Sigmoid colon (tissue), 7 donors: ENCODE results near the gene EML4. TPM values are rescaled to one million over a fixed set of nuclear protein-coding genes. Genes with fewer than 3 reads are reported as not detected.
A peak's percentile ranks its signal among the peaks of the same experiment; 100 is the strongest.
"Not testable (repeated sequence)": the region's sequence is repeated elsewhere in the genome, so short reads cannot be mapped to it uniquely, and the experiment has no call there.

Source experiments
- DNase-seq: peaks from one replicate; pipeline ENCODE4 v3.0.0-alpha.2; 2019
- H3K27ac ChIP-seq, 4 donors: fragments of 200-600 bp; sonication (generic); one replicate each; pipeline ENCODE4 v1.5.1; 2016 to 2019; ENCODE audit warnings: mild to moderate bottlenecking in 1 of 4
- H3K27me3 ChIP-seq, 3 donors: fragments of 200-600 bp; sonication (generic); one replicate each; pipeline ENCODE4 v1.5.1; 2019; ENCODE audit warnings: mild to moderate bottlenecking in 1 of 3
- H3K36me3 ChIP-seq, 4 donors: fragments of 200-600 bp; sonication (generic); one replicate each; pipeline ENCODE4 v1.5.1; 2016 to 2019
- H3K4me1 ChIP-seq, 4 donors: fragments of 200-600 bp; sonication (generic); one replicate each; pipeline ENCODE4 v1.5.1; 2017 to 2019
- H3K4me3 ChIP-seq, 4 donors: fragments of 200-600 bp; sonication (generic); one replicate each; pipeline ENCODE4 v1.5.1; 2017 to 2019; ENCODE audit warnings: mild to moderate bottlenecking in 2 of 4, moderate library complexity in 1 of 4
- H3K9me3 ChIP-seq, 4 donors: fragments of 200-600 bp in 3 of 4; sonication (generic) in 3 of 4; one replicate each; pipeline versions ENCODE4 v1.5.1 to v1.6.1; 2013 to 2019
- CTCF ChIP-seq, 4 experiments: fragments of 450-650 bp in 3 of 4; fragments of 200-600 bp in 1 of 4; IDR thresholded peaks; one replicate each; pipeline ENCODE4 v1.5.1; 2016 to 2019; ENCODE audit warnings: antibody characterized with exemption in 4 of 4, mild to moderate bottlenecking in 3 of 4, moderate library complexity in 2 of 4
- EP300 ChIP-seq, 4 donors: sonication (generic); formaldehyde crosslinking; IDR thresholded peaks; one replicate each; pipeline ENCODE4 v1.6.1; 2017; ENCODE audit warnings: antibody characterized with exemption in 4 of 4
- POLR2A ChIP-seq, 2 donors: fragments of 450-650 bp; IDR thresholded peaks; one replicate each; pipeline ENCODE4 v1.6.1; 2016; ENCODE audit warnings: antibody characterized with exemption in 2 of 2, mild to moderate bottlenecking in 2 of 2, moderate library complexity in 2 of 2
- POLR2AphosphoS5 ChIP-seq, 4 donors: sonication (generic); formaldehyde crosslinking; IDR thresholded peaks; one replicate each; pipeline ENCODE4 v1.6.1; 2017; ENCODE audit warnings: antibody characterized with exemption in 4 of 4
- WGBS, 2 donors: extraction: QIAGEN DNeasy Blood & Tissue Kit; methylation state at CpG; one replicate each; pipeline ENCODE4 v1.1.7; 2013; 5-methylcytosine and 5-hydroxymethylcytosine counted together
- intact Hi-C: fragments of 100-400 bp; cut with DNase I; formaldehyde crosslinking; loops from one replicate; pipeline ENCODE4 v1.15.1; 2023
- polyA plus RNA-seq, 3 donors: library from polyadenylated mRNA; stranded (reverse); fragments of 200-250 nt; gene quantifications; one replicate each; pipeline ENCODE4 v1.2.3, GENCODE V29; 2013
- total RNA-seq, 4 donors: library from RNA; depleted of rRNA; stranded (reverse); fragments of >200 nt; gene quantifications; one replicate each; pipeline ENCODE4 v1.1.0, GENCODE V29; 2016
- donor health status: healthy with polysubstance abuse.
- donor health status: Bipolar disorder and iron deficiency.
- donor health status: healthy.

The EML4 gene
- total and polyA plus RNA-seq, 7 donors, result 16.1 to 27.8 (median 17.8) TPM

DNA sequence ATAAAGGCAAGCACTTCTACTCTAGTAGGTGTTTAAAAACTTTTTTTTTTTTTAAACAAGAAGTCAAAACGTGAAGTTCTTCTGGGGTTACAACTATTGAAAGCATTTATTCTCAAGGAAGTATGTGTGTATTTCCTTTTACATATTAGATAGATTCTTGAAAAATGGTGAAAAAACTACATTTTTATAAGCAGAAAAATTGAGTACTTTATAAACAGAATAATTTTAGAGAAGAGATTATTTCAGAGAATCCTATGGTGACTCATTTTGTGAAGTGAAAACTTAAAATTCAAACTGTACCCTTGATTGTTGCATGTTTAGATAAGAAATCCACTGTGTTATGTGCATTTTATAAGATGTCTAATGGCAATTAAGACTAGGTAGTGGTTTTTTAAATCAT, 2.9 kb downstream of the EML4 start:
- TF ChIP-seq POLR2AphosphoS5 (IDR thresholded peaks at IDR 0.05), result no peak
- no peak for TF ChIP-seq POLR2A (IDR thresholded peaks at IDR 0.05)
- TF ChIP-seq EP300 (IDR thresholded peaks at IDR 0.05), result no peak
- no peak for TF ChIP-seq CTCF (IDR thresholded peaks at IDR 0.05)
- no peak for DNase-seq
- intact Hi-C loops, result no loop called here
- Histone ChIP-seq H3K27ac (peak overlapping the region; percentile 85 to 95 (median 92)), H3K27me3 (no peaks in the 10 kb centered on the region), H3K9me3 (no peaks in the 10 kb centered on the region), H3K36me3 (no peaks in the 10 kb centered on the region), H3K4me1 (peaks cover 0 to 48% (median 37%) of the 10 kb centered on the region in 4 donors), H3K4me3 (peak overlapping the region in 2 of 4 donors; percentile 2 to 11)
- 1 to 3% methylated on average over 1 of the region's 1 CpG for WGBS, 2 donors

- intact Hi-C loops, result no loop called here
- no peaks in the 10 kb centered on the region for H3K27me3 ChIP-seq
- H3K9me3 ChIP-seq, result no peaks in the 10 kb centered on the region
- H3K4me1 ChIP-seq, result peaks cover 0 to 45% (median 34%) of the 10 kb centered on the region in 4 donors
- no peak overlapping the region for H3K4me3 ChIP-seq
- no peaks in the 10 kb centered on the region for H3K36me3 ChIP-seq
- 12 to 48% methylated on average over 1 of the region's 1 CpG for WGBS, 2 donors
- H3K27ac ChIP-seq, result peak overlapping the region in 2 of 4 donors; percentile 94 to 95
- DNase-seq, result no peak
- TF ChIP-seq POLR2AphosphoS5 (IDR thresholded peaks at IDR 0.05), result no peak
Observed at GRCh38 chr2:42172566-42172965, 3.4 kb downstream of the EML4 start.

- 93 to 95% methylated on average over 2 of the region's 2 CpGs for WGBS, 2 donors
- intact Hi-C loops, DNase-seq, H3K4me3 ChIP-seq, H3K27me3 ChIP-seq, H3K27ac ChIP-seq, H3K9me3 ChIP-seq, H3K36me3 ChIP-seq: not testable (repeated sequence)
- H3K4me1 ChIP-seq, result peaks cover 0 to 39% (median 31%) of the 10 kb centered on the region in 4 donors
Observed at GRCh38 chr2:42173467-42173866, 4.3 kb downstream of the EML4 start.

GRCh38 chr2:42176992-42177738, 8.0 kb downstream of the EML4 start:
- Histone ChIP-seq H3K36me3 (no peaks in the 10 kb centered on the region), H3K9me3 (no peaks in the 10 kb centered on the region), H3K4me1 (peaks cover 0 to 18% (median 6%) of the 10 kb centered on the region in 4 donors), H3K27ac (no peak overlapping the region), H3K27me3 (no peaks in the 10 kb centered on the region), H3K4me3 (no peak overlapping the region)
- 98% methylated on average over 10 of the region's 10 CpGs for WGBS, 2 donors
- TF ChIP-seq POLR2A (IDR thresholded peaks at IDR 0.05) (no peak), EP300 (IDR thresholded peaks at IDR 0.05) (no peak), POLR2AphosphoS5 (IDR thresholded peaks at IDR 0.05) (no peak), CTCF (IDR thresholded peaks at IDR 0.05) (no peak)
- DNase-seq, result no peak
- intact Hi-C loops, result no loop called here

GRCh38 chr2:42178335-42178734, 9.2 kb downstream of the EML4 start:
- H3K9me3 ChIP-seq, result no peaks in the 10 kb centered on the region
- peaks cover 0 to 14% (median 10%) of the 10 kb centered on the region in 4 donors for H3K4me1 ChIP-seq
- no peaks in the 10 kb centered on the region for H3K36me3 ChIP-seq
- no peaks in the 10 kb centered on the region for H3K27me3 ChIP-seq
- H3K4me3 ChIP-seq, result no peak overlapping the region
- no peak for DNase-seq
- intact Hi-C loops, result no loop called here
- no peak for TF ChIP-seq POLR2AphosphoS5 (IDR thresholded peaks at IDR 0.05)
- TF ChIP-seq EP300 (IDR thresholded peaks at IDR 0.05), result no peak
- TF ChIP-seq POLR2A (IDR thresholded peaks at IDR 0.05), result no peak
- no peak for TF ChIP-seq CTCF (IDR thresholded peaks at IDR 0.05)
- no peak overlapping the region for H3K27ac ChIP-seq
- WGBS, 2 donors, result 89 to 90% methylated on average over 6 of the region's 6 CpGs

DNA sequence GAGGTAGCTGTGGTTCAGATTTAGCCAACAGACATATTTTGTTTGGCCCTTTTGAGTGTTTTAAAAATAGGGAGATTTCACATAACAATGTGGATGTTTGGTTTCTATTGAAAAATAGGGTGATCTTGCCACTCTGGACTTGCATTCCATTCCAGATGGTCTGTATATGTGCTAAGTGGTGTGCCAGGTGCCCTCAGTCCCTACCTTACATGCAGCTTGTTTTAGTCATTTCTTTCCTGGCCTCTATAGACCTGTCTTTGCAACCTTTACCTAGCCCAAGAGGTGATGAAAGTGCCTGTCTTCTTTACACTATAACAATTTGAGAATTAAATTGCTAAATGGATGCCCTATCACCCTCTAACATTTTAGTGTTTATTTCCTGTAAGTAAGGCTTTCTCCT, 11.1 kb downstream of the EML4 start:
- H3K27me3 ChIP-seq, result no peaks in the 10 kb centered on the region
- intact Hi-C loops, result no loop called here
- no peak overlapping the region for H3K4me3 ChIP-seq
- no peak for DNase-seq
- H3K36me3 ChIP-seq, result no peaks in the 10 kb centered on the region
- peaks cover 0 to 13% (median 10%) of the 10 kb centered on the region in 4 donors for H3K4me1 ChIP-seq
- no peak overlapping the region for H3K27ac ChIP-seq
- no peak for TF ChIP-seq EP300 (IDR thresholded peaks at IDR 0.05)
- no peak for TF ChIP-seq CTCF (IDR thresholded peaks at IDR 0.05)
- no peak for TF ChIP-seq POLR2AphosphoS5 (IDR thresholded peaks at IDR 0.05)
- TF ChIP-seq POLR2A (IDR thresholded peaks at IDR 0.05), result no peak
- no peaks in the 10 kb centered on the region for H3K9me3 ChIP-seq
